Globus pallidus (tissue), 1 donor: ENCODE measurements around the gene SLC16A8.

ENCODE experiments used
- DNase-seq: peaks from one replicate; pipeline ENCODE4 v3.0.0-alpha.2; 2015; ENCODE audit warnings: low spot score

The SLC16A8 gene

DNA sequence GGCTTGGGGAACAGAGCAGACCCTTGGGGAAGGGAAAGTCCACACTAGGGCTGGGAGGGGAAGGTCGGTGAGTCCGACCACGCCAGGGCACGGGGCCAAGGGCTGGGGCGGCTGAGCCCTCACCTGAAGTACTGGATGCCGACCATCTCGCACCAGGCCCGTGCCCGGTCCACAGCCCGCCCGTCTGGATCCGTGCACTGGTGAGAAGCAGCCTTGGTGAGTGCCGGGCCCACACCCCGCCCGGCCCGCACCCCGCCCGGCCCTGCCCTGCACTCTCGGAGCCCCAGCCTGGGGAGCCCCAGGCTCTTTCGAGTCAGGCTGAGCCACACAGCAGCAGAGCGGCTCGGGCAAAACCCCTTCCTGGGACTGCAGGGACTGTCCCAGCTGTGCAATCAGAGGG lies 28.4 kb upstream of the SLC16A8 start:
- DNase-seq: no peak

GRCh38 chr22:38111925-38112355 lies 28.0 kb upstream of the SLC16A8 start:
- DNase-seq: no peak

DNA sequence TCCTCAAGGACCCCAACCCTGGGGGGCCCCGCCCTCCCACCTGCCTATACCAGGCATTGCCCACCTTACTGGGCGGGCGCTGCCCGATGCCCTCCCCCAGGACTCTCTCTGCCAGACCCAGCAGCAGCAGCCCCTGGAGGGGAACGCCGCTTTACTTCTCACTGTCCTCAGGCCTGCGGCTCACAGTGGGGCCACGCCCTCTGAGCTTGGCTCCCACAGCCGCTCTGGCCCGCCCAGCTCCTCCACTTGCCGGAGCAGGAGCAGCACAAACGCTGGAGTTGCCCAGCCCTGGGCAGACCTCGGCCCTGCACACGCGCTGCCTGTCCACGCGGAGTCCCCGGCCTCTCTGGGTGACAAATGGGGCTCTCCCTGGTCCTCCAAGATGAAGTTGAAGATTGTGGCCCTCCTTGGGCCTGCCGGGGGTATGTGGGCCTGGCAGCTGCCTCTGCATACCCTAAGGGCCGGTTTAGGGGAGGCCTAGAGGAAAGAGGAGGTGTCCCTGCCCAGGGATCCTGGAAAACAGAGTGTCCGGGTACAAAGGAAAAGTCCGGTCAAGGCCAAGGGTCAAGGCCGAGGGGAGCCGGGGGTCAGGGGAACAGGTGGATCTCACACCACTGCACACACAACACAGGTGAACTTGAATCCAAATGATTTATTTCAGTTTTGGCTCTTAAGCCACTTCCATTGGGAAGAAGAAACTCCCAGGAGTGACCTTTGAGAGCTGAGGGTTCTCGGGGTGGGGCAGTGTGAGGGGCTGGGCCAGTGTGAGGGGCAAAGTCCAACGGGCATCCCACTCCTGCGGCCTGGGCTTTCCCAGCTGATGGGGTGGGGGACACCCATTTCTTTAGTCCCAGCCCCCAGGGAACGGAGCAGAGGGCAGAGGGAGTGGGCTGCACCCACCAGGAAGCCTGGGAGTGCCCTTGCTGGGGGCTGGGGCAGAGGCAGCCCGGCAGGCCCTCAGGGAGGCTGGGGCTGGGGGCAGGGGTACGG lies 27.2 kb upstream of the SLC16A8 start:
- no peak for DNase-seq

DNA sequence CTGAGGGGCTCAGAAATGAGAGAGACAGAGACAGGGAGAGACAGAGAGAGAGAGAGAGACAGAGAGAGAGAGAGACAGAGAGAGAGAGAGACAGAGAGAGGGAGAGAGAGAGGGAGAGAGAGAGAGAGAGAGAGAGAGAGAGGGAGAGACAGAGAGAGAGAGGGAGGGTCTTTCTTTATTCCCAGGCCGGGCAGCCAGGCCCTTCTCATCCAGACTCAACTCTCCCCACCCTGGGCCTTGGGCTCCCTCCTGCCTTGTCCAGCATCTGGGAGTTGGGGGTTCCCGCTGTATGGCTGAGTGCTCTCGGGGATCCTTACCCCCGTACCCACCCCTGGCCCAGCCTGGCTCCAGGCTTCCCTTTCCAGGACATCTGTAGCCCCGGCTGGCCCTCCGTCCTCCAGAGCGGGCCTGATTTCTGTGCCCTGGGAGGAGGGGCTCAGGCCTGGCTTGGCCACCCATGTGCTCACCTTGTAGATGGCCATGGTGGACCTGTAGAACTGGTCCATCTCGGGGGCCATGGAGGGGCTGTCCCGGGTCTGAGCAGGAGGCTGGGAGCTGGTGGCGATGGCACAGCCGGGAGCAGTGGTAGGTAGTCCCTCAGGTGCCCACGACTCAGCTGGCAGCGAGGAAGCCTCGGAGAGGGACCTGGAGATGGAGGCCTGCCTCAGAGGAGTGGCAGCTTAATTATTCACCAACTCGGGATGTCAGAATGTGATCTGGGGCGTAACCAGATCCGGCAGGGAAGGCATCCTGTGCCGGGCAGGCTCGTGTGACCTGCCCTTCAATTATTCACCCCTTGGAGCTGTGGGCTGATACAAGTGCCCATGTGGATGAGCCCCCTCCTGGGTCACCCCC lies 26.3 kb upstream of the SLC16A8 start, which contains the start of gene BAIAP2L2:
BAIAP2L2 (minus strand) TSS at position 677 of the 855 bp plus-strand sequence; CDS start at position 518, 159 bp downstream.
- DNase-seq: no peak

DNA sequence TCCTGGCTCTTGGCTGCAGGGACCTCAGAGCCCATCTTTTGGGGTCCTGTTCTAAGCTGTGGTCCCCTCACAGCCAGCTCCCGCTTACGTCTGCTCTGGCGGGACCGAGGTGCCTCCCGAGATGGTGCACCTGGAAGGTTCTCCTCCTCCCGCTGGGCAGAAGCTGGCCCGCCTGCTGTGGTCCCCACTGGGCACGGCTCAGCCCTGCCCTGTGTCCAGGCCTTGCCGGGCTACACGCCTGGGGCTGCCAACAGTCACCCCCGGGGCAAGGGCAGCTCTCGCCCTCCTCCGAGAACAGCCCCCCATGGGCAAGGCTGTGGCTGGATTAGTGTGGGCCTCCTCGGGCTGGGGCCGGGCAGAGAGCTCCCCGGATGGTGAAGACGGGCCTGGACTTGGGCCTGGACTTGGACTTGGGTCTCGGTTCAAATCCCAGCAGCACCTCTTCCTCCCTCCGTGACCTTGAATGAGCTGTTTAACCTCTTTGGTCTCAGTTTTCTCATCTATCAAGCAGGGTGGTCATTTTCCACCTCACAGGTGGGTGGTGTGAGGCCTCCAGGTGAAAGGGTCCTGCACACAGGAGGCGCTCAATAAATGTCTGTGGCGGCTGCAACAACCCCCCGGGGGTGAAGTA lies 25.5 kb upstream of the SLC16A8 start:
- DNase-seq: no peak

- DNase-seq: no peak
Measured at GRCh38 chr22:38108561-38109319, 24.8 kb upstream of the SLC16A8 start.

DNA sequence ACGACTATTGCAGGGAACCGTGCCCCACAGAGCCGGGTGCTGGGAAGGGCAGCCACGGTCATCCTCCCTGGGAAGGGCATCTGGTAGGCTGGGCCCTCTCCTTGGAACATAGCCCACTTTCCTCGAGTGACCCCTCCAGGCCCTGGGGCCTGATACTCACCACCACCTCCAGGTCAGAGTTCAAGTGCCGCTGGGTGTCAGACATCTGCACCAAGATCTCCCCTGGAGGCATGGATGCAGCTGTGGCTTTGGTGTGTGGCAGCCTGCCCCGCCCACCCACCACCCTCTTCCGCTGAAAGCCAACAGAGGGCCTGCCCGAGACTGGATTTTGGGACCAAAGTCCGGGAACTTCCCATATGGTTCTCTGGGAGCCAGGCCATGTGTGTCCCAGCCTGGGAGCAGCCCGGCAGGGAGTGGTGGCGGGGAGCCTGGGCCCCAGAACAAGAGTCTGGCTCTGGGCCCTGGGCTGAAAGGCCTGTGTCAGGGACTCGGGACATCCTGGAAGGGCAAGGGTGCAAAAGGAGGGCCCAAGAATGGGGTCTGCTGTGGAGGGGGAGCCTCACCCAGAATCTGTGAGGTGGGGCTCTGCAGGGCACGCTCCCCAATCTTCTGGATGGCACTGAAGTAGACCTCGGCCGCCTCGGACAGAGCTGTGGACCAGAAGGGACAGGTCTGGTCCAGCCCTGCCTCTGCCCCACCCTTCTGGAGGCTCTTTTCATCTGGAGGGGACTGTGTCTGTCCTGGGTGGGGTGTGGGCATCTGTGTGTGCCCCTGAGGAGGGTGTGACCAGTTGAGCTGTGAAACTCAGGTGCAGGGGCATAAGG lies 23.9 kb upstream of the SLC16A8 start:
- no peak for DNase-seq

- no peak for DNase-seq
Measured at GRCh38 chr22:38106814-38107578, 23.0 kb upstream of the SLC16A8 start.

GRCh38 chr22:38104084-38104483 lies 20.1 kb upstream of the SLC16A8 start:
- no peak for DNase-seq

DNA sequence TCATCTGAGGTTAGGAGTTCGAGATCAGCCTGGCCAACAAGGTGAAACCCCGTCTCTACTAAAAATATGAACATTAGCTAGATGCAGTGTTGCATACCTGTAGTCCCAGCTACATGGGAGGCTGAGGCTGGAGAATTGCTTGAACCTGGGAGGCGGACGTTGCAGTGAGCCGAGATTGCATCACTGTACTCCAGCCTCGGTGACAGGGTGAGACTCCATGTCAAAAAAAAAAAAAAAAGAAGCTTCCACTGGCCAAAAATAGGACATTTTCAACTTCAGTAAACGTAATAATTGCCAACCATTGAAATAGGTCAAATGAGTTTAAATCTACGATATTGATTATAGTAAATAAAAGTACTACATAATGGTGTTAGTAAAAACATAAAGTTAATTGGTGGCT lies 19.7 kb upstream of the SLC16A8 start:
- DNase-seq: no peak

DNA sequence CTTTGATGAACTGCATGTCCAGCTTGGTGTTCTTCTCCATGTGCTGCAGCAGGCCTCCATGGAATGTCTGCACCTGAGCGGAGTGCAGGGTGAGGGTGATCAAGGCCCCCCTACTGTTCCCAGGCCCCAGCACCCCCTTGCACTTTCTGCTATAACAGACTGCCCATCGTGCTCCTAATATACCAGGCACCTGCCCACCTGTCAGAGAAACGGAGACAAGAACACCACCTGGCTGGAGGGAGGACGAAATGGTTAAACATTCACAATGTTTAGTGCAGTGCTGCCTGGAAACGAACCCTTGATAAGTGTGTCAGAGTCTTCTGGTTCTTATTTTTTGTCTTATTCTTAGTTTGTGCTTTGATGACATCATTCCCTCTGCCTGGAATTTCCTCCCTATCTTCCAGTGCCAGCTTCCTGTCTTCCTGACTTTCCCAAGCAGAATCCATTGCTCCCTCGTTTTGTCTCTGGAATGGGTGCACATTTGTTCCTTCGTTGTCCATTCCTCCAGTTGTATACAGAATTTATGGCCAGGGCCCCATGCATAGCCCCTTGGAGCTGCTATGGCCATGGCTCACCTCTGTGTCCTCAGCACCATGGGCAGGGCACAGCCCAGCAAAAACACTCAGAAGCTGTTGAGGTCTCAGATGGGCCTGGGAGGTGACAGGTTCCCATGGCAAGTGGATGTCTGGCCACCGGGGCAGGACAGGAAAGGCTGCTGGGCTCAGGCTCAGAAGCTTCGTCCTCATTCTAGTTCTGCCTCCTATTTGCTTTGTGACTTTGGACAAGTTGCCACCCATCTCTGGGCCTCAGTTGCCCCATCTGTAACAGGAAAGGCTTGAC lies 14.6 kb upstream of the SLC16A8 start:
- no peak for DNase-seq

GRCh38 chr22:38097557-38098409 lies 13.8 kb upstream of the SLC16A8 start:
- DNase-seq: no peak

- DNase-seq: no peak
Measured at GRCh38 chr22:38097058-38097457, 13.1 kb upstream of the SLC16A8 start.

DNA sequence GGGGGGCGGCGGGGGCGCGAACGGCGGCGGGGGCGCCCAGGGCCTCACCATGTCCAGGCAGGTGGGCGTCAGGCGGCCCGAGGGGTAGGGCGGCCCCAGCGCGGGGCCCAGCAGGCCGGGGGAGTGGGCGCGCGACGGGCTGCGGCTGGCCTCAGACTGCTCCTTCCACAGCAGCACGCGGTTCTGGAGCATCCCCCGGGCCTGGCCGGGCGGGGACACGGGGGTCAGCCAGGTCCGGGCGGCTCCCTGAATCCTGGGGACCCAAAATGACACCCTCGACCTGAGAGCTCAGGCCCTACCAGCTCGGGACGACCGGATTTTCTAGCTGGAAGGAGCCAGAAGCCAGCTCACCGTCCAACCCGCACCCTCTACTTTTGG lies 5.5 kb upstream of the SLC16A8 start:
- DNase-seq: no peak

DNA sequence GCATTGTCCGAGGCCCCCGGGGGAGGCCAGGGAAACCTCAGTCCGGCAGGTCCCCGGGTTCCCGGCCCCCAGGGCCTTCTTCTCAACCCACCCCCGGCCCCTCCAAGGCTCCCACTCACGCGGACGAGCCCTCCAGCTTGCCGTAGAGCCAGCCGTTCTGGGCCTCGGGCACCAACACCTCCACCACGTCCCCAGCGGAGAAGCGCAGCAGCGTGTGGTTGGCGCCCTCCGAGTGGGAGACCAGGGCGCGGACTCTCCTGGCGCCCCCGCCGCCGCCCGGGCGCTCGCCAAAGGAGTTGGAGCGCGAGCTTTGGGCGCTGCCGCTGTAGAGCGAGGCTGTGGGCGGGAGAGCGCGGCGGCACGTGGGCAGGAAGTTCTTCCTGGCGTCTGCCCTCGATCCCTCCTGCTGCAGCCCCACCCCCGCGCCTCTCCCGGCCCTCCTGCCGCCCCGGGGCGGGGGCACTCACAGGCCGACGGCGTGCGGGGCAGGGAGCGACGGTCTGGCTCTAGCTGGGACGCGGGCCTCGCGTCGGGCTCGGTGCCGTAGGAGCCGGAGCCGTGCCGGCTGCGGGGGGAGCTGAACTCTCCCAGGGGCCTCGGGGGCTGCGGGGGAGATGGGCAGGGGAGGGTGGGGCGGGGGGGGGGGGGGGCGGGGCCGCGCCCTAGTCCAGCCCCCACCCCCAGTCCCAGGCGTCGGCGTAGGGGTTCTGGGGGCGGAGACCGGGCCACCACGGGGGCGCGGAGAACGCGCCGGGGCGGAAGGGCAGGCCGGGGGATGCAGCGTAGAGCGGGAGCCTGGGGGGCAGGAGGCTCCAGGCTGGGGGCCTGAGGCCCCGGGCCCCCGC lies 4.9 kb upstream of the SLC16A8 start:
- no peak for DNase-seq

DNA sequence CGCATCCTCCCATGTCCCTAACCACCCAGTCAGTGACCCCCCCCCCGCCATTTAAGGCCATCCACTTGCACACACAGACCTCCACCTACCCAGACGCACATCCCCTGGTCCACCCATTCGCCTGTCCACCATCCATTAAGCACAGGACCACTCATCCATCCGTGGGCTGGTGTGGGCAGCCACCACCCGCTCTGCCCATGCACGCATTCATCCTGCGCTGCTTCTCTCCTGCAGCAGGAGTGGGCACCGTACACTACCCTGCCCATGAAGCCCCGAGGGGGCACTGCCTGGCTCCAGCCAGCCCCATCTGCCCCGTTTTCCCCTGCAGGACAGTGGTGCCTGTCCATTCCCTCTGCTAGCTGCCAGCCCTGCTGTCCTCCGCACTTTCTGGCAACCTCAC lies 3.9 kb upstream of the SLC16A8 start:
- DNase-seq: no peak

DNA sequence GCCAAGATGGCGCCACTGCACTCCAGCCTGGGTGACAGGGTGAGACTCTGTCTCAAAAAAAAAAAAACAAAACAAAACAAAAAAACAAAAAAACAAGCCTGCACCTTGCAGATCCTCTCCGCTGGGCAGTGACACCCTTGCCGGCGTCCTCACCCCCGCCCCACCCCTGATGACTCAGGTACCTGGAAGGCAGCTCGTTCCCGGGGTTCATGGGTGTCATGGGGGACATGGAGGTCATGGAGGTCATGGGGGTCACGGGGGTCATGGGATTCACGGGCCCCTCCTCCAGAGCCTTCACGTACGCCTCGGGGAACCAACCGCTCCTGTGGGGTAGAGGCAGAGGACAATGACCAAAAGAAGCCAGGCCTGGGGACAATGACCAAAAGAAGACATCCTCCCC lies 3.0 kb upstream of the SLC16A8 start:
- DNase-seq: no peak
